ENCODE measurements around the gene GALE. TPM values are rescaled to one million over a fixed set of nuclear protein-coding genes. Genes with fewer than 3 reads are reported as not detected.

Gene GALE
- total and polyA plus RNA-seq, 2 of the 13 experiments (the other 11 are each of a cell fraction or from before 2014, with no cell fraction given) = 85.2 to 88.4 TPM

- TF ChIP-seq KDM5B (CRISPR knock-in tag; IDR thresholded peaks at IDR 0.05; ENCODE audit: borderline replicate concordance) (peak; percentile 85; the same call in 1 of the 2 replicates), SNAPC4 (CRISPR knock-in tag; IDR thresholded peaks at IDR 0.05) (peak; percentile 83; the same call in 1 of the 2 replicates), CEBPG (CRISPR knock-in tag; IDR thresholded peaks at IDR 0.05) (peak; percentile 74), LCORL (IDR thresholded peaks at IDR 0.05) (no peak), LCORL (CRISPR knock-in tag; IDR thresholded peaks at IDR 0.05) (no peak), BHLHE40 (IDR thresholded peaks at IDR 0.05; ENCODE audit: low read length) (no peak), MZF1 (CRISPR knock-in tag; IDR thresholded peaks at IDR 0.05; ENCODE audit: borderline replicate concordance) (no peak), TRAFD1 (CRISPR knock-in tag; IDR thresholded peaks at IDR 0.05; ENCODE audit: borderline replicate concordance) (no peak), LBX2 (CRISPR knock-in tag; IDR thresholded peaks at IDR 0.05; ENCODE audit: borderline replicate concordance) (peak; percentile 86), ZBTB37 (CRISPR knock-in tag; IDR thresholded peaks at IDR 0.05) (no peak), EHMT2 (IDR thresholded peaks at IDR 0.05; ENCODE audit: borderline replicate concordance, low read depth, low read length) (no peak), RFX5 (IDR thresholded peaks at IDR 0.05; ENCODE audit: low read depth, low read length) (no peak), TFDP1 (CRISPR knock-in tag; IDR thresholded peaks at IDR 0.05; ENCODE audit: borderline replicate concordance) (no peak; the same call in 1 of the 2 replicates), ZBTB33 (CRISPR knock-in tag; IDR thresholded peaks at IDR 0.05) (no peak)
Observed at GRCh38 chr1:23777979-23778814, 22.4 kb downstream of the GALE start, which contains the start of gene PITHD1 (continued).
